GM12892 (cell line): Measurements from ENCODE around the gene DAPK2.

Experiments
- POLR2A ChIP-seq: IDR thresholded peaks from 2 replicates; pipeline ENCODE4 v1.6.1; 2011; ENCODE audit warnings: low read depth, low read length, control low read depth
- POLR2AphosphoS5 ChIP-seq: IDR thresholded peaks from 2 replicates; pipeline ENCODE4 v1.6.1; 2011; ENCODE audit warnings: low read depth, low read length, control low read depth
- TAF1 ChIP-seq: IDR thresholded peaks from 2 replicates; pipeline ENCODE4 v1.6.1; 2011; ENCODE audit warnings: low read depth, mild to moderate bottlenecking, control low read depth, low read length, borderline replicate concordance

- TF ChIP-seq POLR2A: no peak
- TF ChIP-seq POLR2AphosphoS5: no peak
- no peak for TF ChIP-seq TAF1
These were observed 136.4 kb downstream of the DAPK2 start for GRCh38 chr15:63909819-63910437.
